Hindlimb muscle (tissue), 1 donor: ENCODE data around the gene ANKS3. TPM values are rescaled to one million over a fixed set of nuclear protein-coding genes. Genes with fewer than 3 reads are reported as not detected.

Experiments
- DNase-seq: peaks from one replicate; pipeline ENCODE4 v3.0.0-alpha.2; 2013
- polyA plus RNA-seq: library from polyadenylated mRNA; unstranded; fragments of 120-200 nt; gene quantifications from one replicate; pipeline ENCODE4 v1.2.1, GENCODE V29; 2013; ENCODE audit not compliant: insufficient read length

The ANKS3 gene
- polyA plus RNA-seq, 1 donor, result 16.6 TPM

DNA sequence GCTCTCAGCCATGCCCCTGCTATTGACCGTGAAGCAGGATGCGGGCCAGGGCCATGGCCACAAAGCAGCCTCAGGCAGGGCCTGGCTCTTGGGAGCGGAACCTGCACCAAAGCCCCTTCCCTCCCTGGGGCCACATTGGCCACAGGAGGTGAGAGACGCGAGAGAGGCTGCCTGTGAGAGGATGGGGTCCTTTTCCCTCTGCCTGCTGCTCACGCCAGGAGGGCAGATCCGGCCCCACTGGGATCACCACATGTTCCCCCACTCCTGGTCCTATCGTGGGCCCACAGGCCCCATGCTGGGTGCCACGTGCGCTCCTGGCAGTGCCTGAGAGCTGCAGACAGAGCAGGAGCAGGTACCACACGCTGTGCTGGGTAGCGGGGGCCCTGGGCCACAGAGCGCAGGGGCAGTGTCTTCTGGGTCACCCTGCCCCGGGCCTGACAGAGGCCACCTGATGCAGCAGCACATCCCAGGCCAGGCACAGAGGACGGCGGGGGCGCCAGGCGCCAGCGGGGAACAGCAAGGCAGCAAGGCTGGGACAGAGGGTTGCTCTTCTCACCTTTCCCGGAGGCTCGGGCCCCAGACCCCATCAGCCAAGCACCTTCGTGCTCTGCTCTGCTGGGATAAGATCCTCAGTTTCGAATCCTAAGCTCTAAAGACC is 49.9 kb downstream of the ANKS3 start:
- no peak for DNase-seq

DNA sequence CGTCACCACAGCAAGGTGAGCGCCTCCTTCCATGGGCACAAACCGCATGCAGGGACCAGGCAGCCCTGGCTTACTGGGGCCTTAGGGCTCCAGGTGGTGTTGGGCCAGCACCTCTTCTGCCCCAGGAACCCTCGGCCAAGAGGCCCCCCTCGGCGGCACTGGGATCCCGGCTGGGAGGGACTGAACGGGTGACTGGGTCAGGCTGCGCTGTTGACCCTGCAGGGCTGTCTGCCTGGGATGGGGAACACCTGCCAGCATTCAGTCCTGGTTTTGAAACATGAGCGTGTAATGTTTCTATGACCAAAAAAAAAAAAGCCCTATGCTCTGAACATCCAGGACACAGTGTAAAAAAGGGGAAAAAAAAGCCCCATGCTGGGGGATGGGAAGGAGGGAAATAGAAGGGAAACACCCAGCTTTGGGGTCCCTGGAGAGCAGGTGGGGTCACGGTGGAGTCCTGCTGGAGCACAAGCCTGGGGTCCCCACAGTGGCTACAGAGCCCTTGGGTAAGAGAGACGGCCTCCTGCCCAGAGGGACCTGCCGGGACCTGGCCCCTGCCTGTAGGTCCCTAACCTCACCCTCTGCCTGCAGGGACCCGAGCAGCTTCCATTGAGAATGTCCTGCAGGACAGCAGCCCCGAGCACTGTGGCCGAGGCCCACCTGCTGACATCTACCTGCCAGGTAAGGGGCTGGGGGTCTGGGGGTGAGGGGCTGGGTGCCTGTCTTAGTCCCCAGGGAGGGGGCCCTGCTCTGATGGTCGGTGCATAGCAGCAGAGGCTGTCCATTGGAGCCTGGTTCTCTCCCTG is 50.6 kb downstream of the ANKS3 start:
- no peak for DNase-seq

DNA sequence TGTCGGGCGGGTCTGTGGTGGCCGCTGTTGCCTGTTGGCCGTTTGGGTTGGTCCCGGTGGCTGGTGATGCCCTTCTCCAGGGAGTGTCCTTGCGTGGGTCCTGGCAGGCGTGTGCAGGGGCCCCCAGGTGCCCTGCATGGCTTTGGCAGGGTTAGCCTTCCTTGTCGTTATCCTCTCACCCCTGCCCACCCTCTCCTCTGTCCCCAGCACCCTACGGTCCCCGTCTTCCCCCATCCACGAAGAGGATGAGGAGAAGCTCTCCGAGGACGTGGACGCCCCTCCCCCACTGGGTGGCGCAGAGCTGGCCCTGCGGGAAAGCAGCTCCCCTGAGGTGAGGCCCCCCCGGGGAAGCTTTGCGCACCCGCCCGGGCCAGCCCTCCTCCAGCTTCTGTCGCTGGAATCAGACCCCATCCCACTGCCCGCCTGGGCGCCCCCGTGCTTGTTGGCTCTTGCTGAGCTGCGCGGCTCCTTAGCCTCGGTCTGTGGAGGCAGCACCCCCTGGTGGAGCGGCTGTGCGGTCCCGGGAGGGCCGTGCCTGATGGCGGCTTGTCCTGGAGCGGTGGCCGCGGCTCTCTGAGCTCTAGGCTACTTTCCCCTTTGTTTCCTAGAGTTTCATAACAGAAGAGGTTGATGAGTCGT is 51.3 kb downstream of the ANKS3 start:
- no peak for DNase-seq

DNA sequence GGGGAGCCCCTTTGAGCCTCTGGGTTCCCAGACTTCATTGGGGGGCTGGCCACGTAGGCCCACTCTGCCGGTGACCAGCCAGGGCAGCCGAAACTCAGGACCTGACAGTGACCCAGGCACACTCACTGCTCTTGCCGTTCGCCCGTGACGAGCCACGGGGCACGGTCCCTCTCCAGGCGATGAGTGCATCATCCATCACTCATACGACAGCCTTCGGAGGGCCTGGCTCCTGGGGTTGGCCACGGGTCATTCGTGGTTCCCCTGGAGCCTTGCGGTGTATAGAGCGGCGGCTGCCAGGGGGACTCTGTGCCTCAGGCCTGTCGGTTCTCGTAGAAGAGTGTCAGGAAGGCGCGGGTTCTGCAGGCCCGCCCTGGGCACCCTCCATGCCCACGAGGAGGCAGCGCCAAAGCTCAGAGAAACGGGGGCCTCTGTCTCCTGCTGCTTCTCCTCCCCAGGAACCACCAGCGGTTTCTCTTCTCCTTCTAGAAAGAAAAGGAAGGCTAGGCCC is 51.9 kb downstream of the ANKS3 start:
- DNase-seq, result no peak

DNA sequence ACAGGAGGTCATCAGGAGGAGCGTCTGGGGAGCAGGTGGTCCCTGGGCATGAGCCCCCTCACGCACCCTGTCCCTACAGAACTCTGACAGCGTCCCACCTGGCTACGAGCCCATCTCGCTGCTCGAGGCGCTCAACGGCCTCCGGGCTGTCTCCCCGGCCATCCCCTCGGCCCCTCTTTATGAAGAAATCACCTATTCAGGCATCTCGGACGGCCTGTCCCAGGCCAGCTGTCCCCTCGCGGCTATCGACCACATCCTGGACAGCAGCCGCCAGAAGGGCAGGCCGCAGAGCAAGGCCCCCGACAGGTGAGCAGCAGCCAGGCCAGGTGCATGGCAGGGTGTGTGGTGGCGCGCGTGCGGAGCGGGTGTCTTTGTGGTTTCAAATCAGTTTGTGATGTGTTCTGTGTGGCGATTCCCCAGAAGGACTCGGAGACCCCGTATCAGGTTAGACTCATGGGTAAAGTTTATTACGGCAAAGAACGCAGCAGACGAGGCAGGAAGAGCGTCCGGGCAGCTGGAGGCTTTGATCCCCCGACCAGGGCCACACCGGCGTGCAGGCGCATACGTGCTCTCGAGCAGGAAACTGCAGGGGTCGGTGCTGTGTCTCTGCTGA is 52.5 kb downstream of the ANKS3 start:
- no peak for DNase-seq

DNA sequence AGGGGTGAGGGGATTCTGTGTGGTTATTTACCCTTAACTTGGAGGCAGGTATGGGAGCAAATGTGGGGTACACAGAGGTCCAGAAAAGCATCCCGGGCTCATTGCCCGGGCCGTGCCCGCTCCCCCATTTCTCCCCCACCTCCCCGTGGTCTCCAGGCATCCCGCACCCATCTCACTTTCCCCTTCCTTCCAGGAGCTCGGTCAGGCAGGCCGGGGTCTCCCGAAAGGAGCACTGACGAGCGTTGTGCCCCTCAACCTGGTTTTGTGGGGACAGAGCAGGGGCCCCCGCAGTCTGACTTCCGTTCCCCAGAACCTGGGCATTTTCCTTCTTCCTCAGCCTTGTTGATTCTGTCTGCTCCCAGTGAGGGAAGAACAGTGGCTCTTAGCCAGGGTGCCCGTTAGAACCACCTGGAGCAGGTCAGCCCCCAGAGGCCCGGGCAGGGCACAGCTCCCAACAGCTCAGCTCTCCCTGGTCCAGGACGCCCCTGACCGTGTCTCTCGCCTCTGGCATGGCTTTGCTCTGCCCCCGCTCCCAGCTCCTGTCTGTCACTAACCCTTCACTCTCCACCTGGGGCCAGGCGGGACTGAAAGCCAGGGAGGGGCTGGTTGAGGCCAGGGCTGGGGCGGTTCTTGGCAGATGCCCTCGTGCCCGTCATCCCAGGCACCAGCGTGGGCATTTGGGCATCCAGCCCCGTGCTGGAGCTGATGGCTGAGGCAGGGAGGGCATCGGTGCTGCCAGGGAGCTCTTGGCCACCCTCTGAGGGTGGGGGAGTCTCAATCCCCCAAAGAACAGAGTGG is 53.2 kb downstream of the ANKS3 start:
- DNase-seq, result no peak

DNA sequence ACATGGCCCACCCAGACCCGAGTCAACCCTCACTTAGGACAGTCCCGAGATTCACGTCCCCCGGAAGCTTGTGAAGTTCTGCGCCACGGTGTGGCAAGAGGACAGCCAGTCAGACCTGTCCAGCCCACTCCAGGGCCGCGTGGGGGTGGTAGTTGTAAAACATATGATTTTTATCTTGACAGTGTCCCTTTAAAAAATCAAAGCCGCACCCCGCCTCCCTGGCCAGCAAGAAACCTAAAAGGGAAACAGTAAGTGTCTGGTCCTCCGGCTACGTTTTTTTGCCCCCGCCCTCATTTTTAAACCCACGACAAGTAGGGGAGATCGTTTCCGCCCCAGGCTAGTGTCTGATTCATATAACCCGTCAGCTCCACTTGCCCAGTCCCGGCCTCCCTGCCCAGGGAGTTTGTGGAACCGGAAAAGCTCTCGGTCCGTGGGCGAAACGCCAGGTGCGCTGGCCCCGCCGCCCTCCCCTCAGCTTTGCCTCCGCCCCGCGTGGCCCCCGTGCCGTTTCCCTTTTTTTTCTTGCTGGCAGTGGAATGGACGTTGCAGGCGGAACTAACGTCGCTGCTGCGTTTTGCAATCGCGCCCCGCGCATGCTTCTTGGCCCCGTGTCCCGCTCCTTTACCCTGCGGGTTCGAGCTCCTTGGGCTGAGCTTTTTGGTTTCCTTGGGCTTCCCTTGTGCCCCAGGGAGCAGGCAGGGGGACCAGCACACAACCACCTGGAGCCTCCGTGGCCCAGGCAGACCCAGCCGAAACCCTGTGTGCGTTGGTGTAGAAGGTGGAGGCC is 54.0 kb downstream of the ANKS3 start:
- peak; percentile 71 for DNase-seq

DNA sequence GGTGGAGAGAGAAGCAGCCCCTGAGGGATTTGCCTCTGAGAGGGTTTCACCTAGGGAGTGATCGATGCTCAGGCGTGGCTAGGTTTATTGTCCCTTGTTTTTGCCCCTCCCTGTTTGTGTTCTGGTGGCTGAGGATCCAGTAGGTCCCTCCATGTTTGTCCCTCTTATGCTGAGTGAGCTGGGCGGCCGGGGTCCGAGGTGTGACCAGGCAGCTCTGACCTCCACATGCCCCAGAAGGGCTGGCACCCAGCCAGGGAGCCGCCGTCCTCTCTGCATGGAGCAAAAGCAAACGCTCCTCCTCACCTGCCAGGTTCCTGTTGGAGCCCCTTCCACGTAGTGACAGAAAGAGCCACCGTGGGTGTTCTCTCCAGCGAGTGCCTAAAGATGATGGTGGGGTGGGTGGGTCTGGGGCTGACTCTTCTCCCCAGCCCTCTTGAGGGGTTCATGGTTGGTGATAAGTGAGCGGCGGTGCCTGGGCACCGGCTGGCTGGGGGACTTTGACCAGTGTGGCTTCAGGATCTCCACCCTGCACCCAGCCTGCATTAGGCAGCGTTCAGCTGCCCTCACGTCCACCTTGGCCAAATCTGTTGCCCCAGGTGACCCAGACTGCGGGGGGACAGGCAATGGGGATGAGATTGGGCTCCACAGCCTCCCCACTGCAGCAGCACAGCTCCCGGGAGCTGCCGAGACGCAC is 54.8 kb downstream of the ANKS3 start:
- no peak for DNase-seq

DNA sequence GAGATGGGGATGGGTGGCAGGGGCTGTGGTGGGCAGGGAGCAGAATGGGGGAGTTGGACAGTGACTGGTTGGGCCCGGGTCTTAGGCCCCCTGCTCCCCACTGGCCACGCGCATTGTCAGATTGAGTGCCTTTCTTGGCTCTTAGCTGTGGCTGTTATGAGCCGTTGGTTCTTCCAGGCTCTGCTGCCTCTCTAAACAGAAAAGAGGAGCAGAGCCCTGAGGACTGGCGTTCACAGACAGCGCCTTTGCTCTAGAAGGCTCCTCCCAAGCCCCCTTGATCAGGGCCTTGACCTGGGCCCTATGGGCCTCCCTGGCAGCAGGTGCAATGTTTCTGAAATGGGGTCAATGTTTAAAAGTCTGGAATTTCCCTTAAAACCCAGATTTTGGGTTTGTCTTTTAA is 55.5 kb downstream of the ANKS3 start:
- DNase-seq, result no peak

DNA sequence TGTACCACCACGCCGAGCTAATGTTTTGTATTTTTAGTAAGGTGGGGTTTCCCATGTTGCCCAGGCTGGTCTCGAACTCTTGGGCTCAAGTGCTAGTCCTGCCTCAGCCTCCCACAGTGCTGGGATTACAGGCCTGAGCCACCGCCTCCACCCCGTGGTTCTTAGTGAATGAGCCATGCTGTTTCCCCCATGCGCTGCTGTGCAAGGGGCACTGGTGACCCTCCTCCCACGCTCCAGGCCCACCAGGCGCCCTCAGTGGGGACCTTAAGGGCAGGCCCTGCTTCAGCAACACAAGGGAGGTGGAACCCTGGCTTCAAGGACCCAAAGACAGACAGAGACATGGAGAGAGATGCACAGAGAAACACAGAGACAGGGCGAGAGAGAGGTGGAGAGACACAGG is 56.1 kb downstream of the ANKS3 start:
- DNase-seq, result no peak

DNA sequence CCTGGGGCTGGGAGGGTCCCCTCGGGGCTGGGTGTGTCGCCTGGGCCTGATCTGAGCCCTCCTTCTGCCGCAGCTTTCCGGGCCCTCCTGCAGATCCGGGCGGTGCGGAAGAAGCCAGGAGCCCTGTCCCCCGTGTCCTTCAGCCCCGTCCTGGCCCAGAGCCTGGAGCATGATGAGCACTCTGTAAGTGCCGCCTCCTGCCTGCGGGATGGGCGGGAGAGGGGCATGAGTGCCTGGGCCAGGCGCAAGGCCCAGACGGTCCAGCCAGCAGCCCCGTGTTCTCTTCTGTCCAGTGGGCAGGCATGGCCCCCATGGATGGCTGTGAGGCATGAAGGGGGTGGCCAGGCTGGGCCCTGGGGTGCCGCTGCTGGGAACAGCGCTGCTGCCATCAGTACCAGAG is 56.7 kb downstream of the ANKS3 start:
- no peak for DNase-seq

DNA sequence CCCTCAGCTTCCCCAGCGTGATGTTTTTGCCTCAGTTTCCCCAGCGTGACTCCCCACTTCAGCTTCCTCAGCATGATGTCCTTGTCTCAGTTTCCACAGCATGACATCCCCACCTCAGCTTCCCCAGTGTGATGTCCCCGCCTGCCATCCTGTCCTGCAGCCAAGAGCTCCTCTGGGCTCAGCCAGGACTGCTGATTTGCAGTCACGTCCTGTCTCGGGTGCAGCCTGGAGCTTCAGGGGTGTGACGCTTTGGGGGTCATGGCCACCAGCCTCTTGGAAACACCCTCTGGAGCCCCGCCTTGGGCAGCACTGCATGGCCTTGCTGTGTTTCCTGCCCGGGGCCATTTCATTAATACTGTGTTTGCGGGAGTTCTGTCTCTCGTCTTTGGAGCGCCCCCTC is 57.2 kb downstream of the ANKS3 start:
- DNase-seq, result no peak

DNA sequence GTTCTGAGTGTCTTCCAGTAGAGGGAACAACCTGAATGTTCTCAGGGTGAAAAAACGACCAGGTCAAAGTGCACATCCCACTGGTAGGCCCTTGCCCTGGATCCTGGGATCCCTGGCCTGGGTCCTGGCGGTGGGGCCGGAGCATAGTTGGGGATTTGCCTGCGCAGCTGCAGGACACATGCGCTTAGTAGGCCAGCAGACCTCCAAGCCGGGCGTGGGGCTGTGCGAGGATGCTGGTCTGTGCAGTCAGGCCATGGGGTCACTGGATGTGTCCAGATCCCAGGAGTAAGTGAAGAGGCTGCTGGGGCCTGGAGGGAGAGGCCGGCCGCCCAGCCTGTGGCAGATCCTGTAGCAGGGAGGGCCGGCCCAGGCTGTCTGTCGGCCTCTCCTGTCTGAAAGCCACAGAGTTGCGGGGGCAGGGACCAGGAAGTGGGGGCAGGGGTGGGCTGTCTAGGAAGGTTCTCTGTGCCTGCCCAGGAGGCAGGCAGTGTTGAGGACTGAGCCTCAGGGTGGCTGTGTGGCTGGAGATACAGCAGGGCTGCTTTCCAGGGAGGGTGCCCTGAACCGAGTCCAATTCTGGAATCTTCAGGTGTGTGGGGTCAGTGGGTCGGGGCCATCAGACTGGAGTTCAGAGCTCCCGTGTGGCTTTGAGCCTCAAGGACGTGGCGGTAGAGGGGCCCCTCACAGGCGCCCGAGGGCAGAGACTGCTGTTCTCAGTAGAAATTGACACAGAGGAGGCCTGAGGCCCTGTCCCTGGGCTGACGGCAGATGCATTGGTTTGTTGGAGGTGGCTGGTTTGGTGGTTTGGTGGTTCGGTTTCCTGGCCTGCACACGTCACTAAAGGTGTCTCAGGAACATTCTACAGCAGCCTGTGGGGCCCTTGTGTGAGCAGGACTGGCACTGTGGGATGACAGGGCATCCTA is 57.9 kb downstream of the ANKS3 start:
- no peak for DNase-seq

DNA sequence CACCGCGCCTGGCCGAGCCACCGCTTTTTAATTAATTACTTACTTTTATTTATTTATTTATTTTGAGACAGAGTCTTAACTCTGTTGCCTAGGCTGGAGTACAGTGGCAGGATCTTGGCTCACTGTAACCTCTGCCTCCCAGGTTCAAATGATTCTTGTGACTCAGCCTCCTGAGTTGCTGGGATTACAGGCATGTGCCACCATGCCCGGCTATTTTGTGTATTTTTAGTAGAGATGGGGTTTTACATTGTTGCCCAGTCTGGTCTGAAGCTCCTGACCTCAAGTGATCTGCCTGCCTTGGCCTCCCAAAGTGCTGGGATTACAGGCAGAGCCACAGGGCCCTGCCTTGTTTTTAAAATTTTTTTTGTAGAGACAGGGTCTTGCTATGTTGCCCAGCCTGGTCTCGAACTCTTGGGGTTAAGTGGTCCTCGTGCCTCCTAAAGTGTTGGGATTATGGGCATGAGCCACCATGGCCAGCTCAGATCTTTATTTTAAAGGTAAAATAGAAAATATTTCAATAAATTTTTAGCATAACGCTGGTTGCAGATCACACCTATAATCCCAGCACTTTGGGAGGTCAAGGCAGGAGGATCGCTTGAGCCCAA is 59.0 kb downstream of the ANKS3 start:
- no peak for DNase-seq

DNA sequence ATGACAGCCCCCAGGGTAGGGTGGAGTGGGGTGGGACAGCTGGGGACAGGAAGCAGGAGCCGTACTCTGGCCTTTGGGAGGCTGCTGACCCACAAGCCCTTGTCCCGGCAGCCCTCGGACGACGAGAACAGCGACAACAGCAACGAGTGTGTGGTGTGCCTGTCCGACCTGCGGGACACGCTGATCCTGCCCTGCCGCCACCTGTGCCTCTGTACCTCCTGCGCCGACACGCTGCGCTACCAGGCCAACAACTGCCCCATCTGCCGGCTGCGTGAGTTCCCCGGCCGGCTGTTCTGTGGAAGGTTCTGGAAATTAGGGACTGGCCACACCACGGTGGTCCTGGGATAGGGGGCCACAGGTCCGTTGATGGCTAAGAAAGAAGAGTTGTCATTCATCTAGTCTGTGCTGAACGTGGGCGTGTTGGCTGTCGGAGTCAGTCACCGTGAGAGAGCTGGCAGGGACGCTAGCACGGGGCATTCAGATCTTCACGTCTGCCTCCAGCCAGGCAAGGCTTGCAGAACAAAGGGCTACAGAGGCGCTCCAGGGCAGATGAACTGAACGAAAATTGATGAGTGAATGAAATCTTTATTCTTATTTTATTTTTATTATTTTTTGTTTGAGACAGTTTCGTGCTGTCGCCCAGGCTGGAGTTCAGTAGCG is 60.6 kb downstream of the ANKS3 start:
- DNase-seq, result no peak

DNA sequence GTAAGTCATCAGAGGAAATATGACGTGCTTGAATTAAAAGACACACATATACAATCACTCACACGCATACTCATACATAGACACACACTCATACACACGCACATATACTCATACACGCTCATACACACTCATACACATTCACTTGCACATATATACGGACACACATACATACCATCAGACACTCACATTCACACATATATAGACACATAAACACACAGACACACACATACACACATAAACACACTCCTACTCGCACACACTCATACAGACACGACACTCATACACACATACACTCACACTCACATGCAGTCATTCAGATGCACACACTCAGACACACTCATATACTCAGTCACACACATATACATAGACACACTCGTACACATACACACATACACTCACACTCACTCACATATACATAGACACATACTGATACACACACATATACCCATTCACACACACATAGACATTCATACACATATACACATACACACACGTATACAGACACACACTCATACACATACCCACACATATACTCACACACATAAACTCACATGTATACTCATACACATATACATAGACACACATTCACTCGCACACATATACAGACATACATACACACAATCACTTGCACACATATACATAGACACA is 65.6 kb downstream of the ANKS3 start:
- no peak for DNase-seq

DNA sequence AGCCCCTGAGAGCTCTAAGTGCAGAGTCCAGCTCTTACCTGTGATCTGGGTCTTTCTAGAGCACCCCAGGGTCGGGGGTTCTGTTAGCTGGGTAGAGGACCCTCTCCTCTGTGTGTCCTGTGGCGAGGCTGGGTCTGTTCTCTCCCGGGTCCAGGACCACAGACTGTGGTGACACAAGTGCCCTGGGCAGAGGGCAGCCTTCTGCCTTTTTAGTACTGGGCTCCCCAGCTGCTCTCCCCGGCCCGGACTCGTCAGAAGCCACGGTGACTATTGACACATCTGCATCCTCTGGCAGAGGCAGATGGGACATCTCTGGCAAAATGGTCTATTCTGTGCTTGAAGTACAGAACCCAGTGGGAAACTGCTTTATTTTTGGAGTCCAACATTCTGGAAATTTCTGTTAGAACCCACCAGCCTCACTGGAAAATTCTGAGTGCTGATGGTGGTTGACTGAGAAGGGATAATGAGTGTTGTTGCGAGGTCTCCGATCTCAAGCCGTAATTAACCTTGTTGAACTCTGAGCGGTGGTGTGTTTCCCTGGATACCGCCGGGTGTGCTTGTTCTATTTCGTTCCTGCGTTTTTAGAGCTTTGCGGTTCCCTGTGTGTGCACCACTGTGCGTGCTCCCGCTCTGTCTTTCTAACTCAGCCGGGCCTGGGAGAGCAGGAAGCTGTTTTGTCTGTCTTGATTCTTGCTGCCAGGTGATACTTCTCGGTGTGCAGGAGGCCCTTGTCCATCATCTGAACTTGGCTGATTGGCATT is 66.7 kb downstream of the ANKS3 start:
- no peak for DNase-seq
